ENCODE measurements around the gene ZNF19.
A peak's percentile ranks its signal among the peaks of the same experiment; 100 is the strongest.

Gene ZNF19

DNA sequence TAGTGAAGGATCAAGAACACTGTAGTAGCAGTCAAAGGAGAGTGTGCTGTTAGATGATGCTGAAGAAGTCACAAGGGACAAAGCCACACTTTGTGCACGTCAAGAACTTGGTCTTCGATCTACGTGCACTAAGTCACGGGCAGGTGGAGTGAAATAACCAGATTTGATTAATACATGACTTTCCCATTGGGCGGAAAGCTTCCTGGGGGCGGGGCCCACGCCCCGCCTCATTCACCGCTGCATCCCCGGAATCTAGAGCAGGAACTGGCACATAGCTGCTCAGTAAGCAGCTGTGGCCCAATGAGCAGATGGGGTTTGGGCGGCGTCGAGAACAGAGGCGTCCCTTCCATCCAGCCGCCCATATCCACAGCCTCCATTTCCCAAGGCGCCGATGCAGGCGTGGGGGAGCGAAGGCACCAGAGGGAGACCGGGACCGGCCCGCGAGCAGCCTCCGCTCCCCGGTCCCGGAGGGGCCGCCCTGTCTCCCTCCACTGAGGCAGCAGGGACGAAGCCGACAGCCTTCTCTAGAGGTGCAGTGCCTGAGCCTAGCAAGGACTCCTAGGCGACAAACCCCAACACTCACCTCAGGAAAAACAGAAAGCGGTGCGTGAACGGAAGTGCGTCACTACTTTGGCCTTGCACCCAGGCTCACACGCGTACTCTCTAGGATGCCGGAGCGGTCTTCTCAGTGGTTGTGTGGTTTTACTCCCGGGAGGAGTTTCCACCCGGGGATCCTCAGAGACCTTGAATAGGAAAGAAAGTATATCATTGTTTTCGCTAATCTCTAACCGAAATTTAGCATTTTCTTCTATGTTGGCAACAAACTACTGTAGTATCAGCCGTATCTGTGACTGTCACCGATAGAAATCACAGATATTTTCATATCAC lies 4.9 kb downstream of the ZNF19 start:
- Histone ChIP-seq H3K4me3 (ENCODE audit: low read length) (peak overlapping the region; percentile 82), H3K27me3 (ENCODE audit: control insufficient read depth, insufficient read depth, low read length) (no peaks in the 10 kb centered on the region), H3K4me1 (ENCODE audit: control insufficient read depth, insufficient read depth, low read length) (peaks cover 7% of the 10 kb centered on the region), H3K4me2 (ENCODE audit: low read length) (peak overlapping the region; percentile 88), H3K36me3 (ENCODE audit: insufficient read depth, low read length) (no peaks in the 10 kb centered on the region), H3K9ac (ENCODE audit: low read depth, low read length) (peak overlapping the region; percentile 93), H3K9me3 (replicated peaks; ENCODE audit: low read length) (no peaks in the 10 kb centered on the region)

DNA sequence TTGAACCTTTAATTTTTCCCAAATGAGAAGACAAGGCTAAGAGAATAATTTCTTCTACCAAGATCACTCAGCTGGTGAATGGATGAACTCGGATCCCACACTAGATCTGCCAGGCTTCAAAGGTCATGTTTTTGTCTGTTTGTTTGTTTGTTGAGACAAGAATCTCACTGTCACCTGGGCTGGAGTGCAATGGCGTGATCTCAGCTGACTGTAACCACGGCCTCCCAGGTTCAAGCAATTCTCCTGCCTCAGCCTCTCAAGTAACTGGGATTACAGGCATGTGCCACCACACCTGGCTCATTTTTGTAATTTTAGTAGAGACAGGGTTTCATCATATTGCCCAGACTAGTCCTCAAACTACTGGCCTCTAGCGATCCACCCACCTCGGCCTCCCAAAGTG lies 6.6 kb downstream of the ZNF19 start:
- H3K4me1 ChIP-seq (ENCODE audit: control insufficient read depth, insufficient read depth, low read length), result peaks cover 7% of the 10 kb centered on the region

DNA sequence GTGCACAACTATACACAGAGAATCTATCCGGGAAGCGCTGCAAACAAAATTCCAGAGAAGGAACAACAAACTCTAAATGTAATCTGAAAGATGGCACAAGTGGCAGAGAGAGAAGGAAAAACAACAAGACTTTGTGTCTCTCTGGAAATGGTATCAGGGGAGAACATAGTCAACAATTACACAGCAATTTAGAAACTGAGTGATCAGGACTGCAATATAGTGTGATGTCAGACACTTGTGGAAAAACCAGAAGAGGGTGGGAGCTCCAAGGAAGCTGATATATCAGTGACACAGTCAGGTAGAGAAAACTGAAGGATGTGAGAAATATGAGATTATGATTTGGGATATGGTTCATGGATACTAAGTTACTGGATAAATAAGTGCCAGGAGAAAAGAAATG lies 8.2 kb downstream of the ZNF19 start:
- peaks cover 7% of the 10 kb centered on the region for H3K4me1 ChIP-seq (ENCODE audit: control insufficient read depth, insufficient read depth, low read length)
- H3K9me3 ChIP-seq (replicated peaks; ENCODE audit: low read length), result peaks cover 6% of the 10 kb centered on the region
- H3K36me3 ChIP-seq (ENCODE audit: insufficient read depth, low read length), result peaks cover 20% of the 10 kb centered on the region
- no peak overlapping the region for H3K9ac ChIP-seq (ENCODE audit: low read depth, low read length)
- no peaks in the 10 kb centered on the region for H3K27me3 ChIP-seq (ENCODE audit: control insufficient read depth, insufficient read depth, low read length)
- H3K4me2 ChIP-seq (ENCODE audit: low read length), result no peak overlapping the region
- H3K4me3 ChIP-seq (ENCODE audit: low read length), result no peak overlapping the region

More for the DNA sequence above, 6.6 kb downstream of the ZNF19 start:
- Histone ChIP-seq H3K36me3 (ENCODE audit: insufficient read depth, low read length) (peaks cover 4% of the 10 kb centered on the region), H3K9me3 (replicated peaks; ENCODE audit: low read length) (no peaks in the 10 kb centered on the region), H3K9ac (ENCODE audit: low read depth, low read length) (no peak overlapping the region), H3K27me3 (ENCODE audit: control insufficient read depth, insufficient read depth, low read length) (no peaks in the 10 kb centered on the region), H3K4me3 (ENCODE audit: low read length) (no peak overlapping the region), H3K4me2 (ENCODE audit: low read length) (no peak overlapping the region)

DNA sequence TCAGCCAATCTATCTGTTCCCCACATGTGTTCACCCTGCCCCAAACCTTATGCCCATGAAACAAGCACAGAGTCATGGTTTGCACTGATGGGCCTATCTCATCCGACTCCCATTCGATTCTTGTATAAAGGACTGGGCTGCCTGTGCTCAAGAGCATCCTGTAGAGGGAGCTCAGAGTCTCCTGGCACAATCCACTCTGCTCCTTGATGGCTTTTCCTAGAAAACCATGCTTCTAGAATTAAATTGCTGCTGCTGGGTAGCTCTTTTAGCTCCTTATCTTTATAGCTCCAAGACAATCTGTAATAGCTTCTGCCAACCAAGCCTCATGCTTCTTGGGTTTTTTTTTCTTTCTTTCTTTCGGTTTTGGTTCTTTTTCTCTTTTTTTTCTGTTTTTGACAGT lies 9.7 kb downstream of the ZNF19 start:
- no peak overlapping the region for H3K4me3 ChIP-seq (ENCODE audit: low read length)
- H3K9me3 ChIP-seq (replicated peaks; ENCODE audit: low read length), result peaks cover 12% of the 10 kb centered on the region
- peaks cover 18% of the 10 kb centered on the region for H3K4me1 ChIP-seq (ENCODE audit: control insufficient read depth, insufficient read depth, low read length)
- H3K9ac ChIP-seq (ENCODE audit: low read depth, low read length), result no peak overlapping the region
- H3K27me3 ChIP-seq (ENCODE audit: control insufficient read depth, insufficient read depth, low read length), result no peaks in the 10 kb centered on the region
- no peak overlapping the region for H3K4me2 ChIP-seq (ENCODE audit: low read length)
- H3K36me3 ChIP-seq (ENCODE audit: insufficient read depth, low read length), result peaks cover 27% of the 10 kb centered on the region

DNA sequence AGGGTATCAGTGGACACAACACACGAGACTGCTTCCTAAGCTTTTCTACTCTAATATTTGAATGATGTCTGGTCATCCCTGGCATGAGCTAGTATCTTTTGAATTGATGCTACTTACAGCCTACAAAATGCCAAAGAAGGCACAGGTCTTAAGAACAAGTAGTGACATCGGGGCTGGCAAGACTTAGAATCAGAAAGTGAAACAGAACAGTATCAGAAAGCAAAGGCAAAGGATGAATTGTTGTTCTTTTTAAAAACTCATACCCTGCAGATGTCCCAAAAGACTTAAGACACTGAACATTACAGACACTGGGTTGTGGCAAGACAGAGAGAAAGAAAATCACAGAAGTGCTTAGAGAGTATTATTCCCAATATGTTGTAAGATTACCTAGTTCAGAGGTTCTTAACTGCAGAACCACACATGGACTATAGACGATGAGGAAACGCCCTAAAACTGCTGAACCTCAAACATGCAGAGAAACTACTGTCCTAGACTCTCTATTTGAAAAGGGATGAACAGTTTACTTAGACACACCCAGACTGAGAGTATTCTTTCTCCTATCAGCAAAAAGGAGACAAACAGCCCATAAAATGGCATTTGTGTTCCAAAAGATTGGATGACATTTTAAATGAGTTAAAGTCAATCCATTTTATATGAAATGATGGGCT lies 12.5 kb downstream of the ZNF19 start:
- peaks cover 27% of the 10 kb centered on the region for H3K36me3 ChIP-seq (ENCODE audit: insufficient read depth, low read length)
- peaks cover 12% of the 10 kb centered on the region for H3K9me3 ChIP-seq (replicated peaks; ENCODE audit: low read length)
- H3K4me3 ChIP-seq (ENCODE audit: low read length), result no peak overlapping the region
- H3K4me1 ChIP-seq (ENCODE audit: control insufficient read depth, insufficient read depth, low read length), result peaks cover 39% of the 10 kb centered on the region
- H3K27me3 ChIP-seq (ENCODE audit: control insufficient read depth, insufficient read depth, low read length), result no peaks in the 10 kb centered on the region
- H3K9ac ChIP-seq (ENCODE audit: low read depth, low read length), result no peak overlapping the region
- H3K4me2 ChIP-seq (ENCODE audit: low read length), result no peak overlapping the region

DNA sequence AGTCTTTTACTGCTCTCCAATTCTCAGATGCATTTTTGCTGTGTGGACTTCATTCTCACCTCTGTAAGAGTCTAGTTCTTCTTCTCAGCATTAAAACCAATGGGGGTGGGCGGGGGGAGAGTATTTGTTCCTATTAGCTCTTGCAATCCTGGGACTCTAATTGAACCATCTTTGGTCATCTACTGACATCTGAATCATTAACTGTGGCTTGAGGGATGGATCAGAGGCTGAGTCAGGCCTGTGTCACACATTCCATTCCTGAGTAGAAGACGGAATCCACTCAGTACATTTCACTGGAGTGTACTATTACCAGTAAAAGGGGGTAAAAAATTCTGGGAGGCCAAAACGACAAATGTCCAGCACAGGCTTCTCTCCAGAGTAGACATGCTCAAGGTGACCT lies 14.3 kb downstream of the ZNF19 start:
- Histone ChIP-seq H3K27me3 (ENCODE audit: control insufficient read depth, insufficient read depth, low read length) (no peaks in the 10 kb centered on the region), H3K36me3 (ENCODE audit: insufficient read depth, low read length) (peaks cover 27% of the 10 kb centered on the region), H3K9ac (ENCODE audit: low read depth, low read length) (peak overlapping the region; percentile 38), H3K4me1 (ENCODE audit: control insufficient read depth, insufficient read depth, low read length) (peaks cover 39% of the 10 kb centered on the region), H3K4me2 (ENCODE audit: low read length) (peak overlapping the region; percentile 38), H3K9me3 (replicated peaks; ENCODE audit: low read length) (peaks cover 12% of the 10 kb centered on the region), H3K4me3 (ENCODE audit: low read length) (peak overlapping the region; percentile 11)

DNA sequence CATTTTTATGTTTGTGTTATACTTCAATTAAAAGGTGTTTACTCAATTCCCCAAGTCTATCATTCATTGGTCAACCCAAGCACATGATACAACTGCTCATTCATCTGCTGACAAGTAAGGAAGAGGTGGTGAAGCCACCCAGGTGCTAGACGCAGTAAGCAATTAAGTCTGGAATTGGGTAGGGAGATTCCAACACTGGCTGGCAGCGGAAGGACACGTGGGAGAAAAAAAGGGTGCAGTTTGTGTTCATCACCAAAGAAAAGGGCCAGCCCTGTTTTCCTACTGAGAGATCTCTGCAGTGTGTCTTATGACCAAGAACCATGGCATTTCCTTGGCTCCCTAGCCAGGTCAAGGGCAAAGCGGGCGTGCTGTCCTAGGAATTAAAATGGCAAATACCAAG lies 15.2 kb downstream of the ZNF19 start:
- H3K4me3 ChIP-seq (ENCODE audit: low read length), result peak overlapping the region; percentile 11
- H3K4me1 ChIP-seq (ENCODE audit: control insufficient read depth, insufficient read depth, low read length), result peaks cover 39% of the 10 kb centered on the region
- no peaks in the 10 kb centered on the region for H3K27me3 ChIP-seq (ENCODE audit: control insufficient read depth, insufficient read depth, low read length)
- peaks cover 27% of the 10 kb centered on the region for H3K36me3 ChIP-seq (ENCODE audit: insufficient read depth, low read length)
- H3K9me3 ChIP-seq (replicated peaks; ENCODE audit: low read length), result peaks cover 12% of the 10 kb centered on the region
- H3K9ac ChIP-seq (ENCODE audit: low read depth, low read length), result peak overlapping the region; percentile 38
- H3K4me2 ChIP-seq (ENCODE audit: low read length), result peak overlapping the region; percentile 36

DNA sequence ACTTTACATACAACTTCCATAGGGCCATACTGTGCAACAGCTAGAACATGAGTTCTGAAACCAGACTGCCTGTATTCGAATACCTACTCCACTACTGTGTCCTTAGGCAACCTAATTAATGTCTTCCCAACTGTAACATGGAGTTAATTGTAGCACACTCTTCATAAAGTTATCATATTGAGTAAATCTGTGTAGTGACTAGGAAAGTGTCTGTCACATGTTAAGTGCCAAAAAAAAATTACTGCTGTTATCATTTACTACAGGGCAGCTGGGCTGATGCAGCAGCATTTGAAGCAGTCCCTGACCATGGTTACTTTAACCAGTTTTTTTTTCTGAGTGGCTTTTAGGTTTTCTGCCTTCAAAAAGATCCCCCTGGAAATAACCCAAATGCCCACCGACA lies 16.2 kb downstream of the ZNF19 start:
- no peak overlapping the region for H3K9ac ChIP-seq (ENCODE audit: low read depth, low read length)

DNA sequence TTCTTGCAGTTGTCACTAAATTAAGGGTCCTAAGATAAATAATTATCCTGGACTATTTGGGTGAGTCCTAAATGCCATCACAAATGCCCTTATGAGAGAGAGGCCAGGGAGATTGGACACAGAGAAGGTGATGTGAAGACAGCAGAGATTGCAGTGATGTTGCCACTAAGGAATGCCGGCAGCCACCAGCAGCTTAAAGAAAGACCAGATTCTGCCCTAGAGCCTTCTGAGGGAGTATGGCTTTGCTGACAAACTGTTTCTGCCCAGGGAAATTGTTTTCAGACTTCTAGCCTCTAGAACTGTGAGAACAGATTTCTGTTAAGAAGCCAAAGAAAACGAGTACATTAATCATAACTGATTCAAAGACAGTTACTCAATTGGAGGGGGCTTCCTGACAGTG lies 17.1 kb downstream of the ZNF19 start:
- peaks cover 39% of the 10 kb centered on the region for H3K4me1 ChIP-seq (ENCODE audit: control insufficient read depth, insufficient read depth, low read length)
- peaks cover 12% of the 10 kb centered on the region for H3K9me3 ChIP-seq (replicated peaks; ENCODE audit: low read length)
- no peak overlapping the region for H3K9ac ChIP-seq (ENCODE audit: low read depth, low read length)
- H3K36me3 ChIP-seq (ENCODE audit: insufficient read depth, low read length), result peaks cover 18% of the 10 kb centered on the region
- H3K4me2 ChIP-seq (ENCODE audit: low read length), result no peak overlapping the region
- no peak overlapping the region for H3K4me3 ChIP-seq (ENCODE audit: low read length)
- H3K27me3 ChIP-seq (ENCODE audit: control insufficient read depth, insufficient read depth, low read length), result no peaks in the 10 kb centered on the region

More for the DNA sequence above, 16.2 kb downstream of the ZNF19 start:
- H3K27me3 ChIP-seq (ENCODE audit: control insufficient read depth, insufficient read depth, low read length), result no peaks in the 10 kb centered on the region
- H3K9me3 ChIP-seq (replicated peaks; ENCODE audit: low read length), result peaks cover 12% of the 10 kb centered on the region
- peaks cover 39% of the 10 kb centered on the region for H3K4me1 ChIP-seq (ENCODE audit: control insufficient read depth, insufficient read depth, low read length)
- H3K4me2 ChIP-seq (ENCODE audit: low read length), result no peak overlapping the region
- H3K36me3 ChIP-seq (ENCODE audit: insufficient read depth, low read length), result peaks cover 26% of the 10 kb centered on the region
- H3K4me3 ChIP-seq (ENCODE audit: low read length), result no peak overlapping the region

DNA sequence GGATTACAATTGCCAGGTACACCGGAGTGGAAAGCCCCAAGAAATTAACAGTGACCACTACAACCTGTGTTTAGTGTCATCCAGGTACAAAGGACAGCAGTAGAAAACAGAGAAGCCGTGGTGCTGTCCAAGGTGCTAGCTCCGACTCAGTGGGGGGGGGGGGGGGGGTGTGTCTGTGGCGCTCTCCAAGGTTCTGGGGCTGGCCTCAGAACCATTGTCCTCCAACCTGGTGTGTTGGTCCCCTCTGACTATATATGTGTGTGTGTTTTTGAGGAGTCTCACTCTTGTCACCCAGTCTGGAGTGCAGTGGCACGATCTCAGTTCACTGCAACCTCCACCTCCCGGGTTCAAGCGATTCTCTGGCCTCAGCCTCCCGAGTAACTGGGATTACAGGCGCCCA lies 21.3 kb downstream of the ZNF19 start:
- no peaks in the 10 kb centered on the region for H3K36me3 ChIP-seq (ENCODE audit: insufficient read depth, low read length)
- no peak overlapping the region for H3K4me2 ChIP-seq (ENCODE audit: low read length)
- no peak overlapping the region for H3K9ac ChIP-seq (ENCODE audit: low read depth, low read length)
- peaks cover 11% of the 10 kb centered on the region for H3K4me1 ChIP-seq (ENCODE audit: control insufficient read depth, insufficient read depth, low read length)
- no peaks in the 10 kb centered on the region for H3K27me3 ChIP-seq (ENCODE audit: control insufficient read depth, insufficient read depth, low read length)
- no peaks in the 10 kb centered on the region for H3K9me3 ChIP-seq (replicated peaks; ENCODE audit: low read length)
- no peak overlapping the region for H3K4me3 ChIP-seq (ENCODE audit: low read length)

DNA sequence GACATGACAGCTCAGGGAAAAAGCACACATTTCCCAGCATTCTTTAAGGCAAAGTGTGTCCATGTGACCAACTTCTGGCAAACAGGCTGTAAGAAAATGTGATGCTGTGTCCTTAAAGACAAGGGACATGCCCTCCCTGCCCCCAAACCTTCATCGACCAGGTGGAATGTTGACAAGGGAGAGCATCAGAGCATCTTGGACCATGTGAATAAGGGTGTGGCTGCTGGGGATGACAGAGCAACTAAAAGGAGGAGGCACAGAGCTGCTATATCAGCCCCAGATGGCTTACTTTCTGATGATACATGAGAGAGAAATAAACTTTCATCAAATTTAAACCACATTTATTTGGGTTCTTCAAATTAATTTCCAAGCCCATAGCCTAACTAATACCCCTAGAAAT lies 24.9 kb downstream of the ZNF19 start:
- Histone ChIP-seq H3K27me3 (ENCODE audit: control insufficient read depth, insufficient read depth, low read length) (no peaks in the 10 kb centered on the region), H3K4me1 (ENCODE audit: control insufficient read depth, insufficient read depth, low read length) (peaks cover 23% of the 10 kb centered on the region), H3K4me3 (ENCODE audit: low read length) (no peak overlapping the region), H3K36me3 (ENCODE audit: insufficient read depth, low read length) (no peaks in the 10 kb centered on the region), H3K9me3 (replicated peaks; ENCODE audit: low read length) (no peaks in the 10 kb centered on the region), H3K4me2 (ENCODE audit: low read length) (no peak overlapping the region), H3K9ac (ENCODE audit: low read depth, low read length) (no peak overlapping the region)

Measured in skeletal muscle satellite cell (primary cell).